GM18909 (cell line): ENCODE measurements around the gene HDAC11.
"Not testable (repeated sequence)": the region's sequence is repeated elsewhere in the genome, so short reads cannot be mapped to it uniquely, and the experiment has no call there.

Experiments
- ATAC-seq: cut with Tn5 transposase; IDR thresholded peaks from one replicate; pipeline ENCODE4 v1.9.1; 2021; ENCODE audit warnings: mild to moderate bottlenecking; ENCODE audit not compliant: unreplicated experiment, poor library complexity

The HDAC11 gene

GRCh38 chr3:13521309-13521708 lies 41.2 kb downstream of the HDAC11 start:
- ATAC-seq = no peak

- ATAC-seq = not testable (repeated sequence)
Measured at GRCh38 chr3:13521749-13522148, 41.6 kb downstream of the HDAC11 start.

GRCh38 chr3:13522236-13522635 lies 42.1 kb downstream of the HDAC11 start:
- no peak for ATAC-seq

GRCh38 chr3:13524979-13525669 lies 45.0 kb downstream of the HDAC11 start:
- no peak for ATAC-seq

GRCh38 chr3:13525827-13526625 lies 45.9 kb downstream of the HDAC11 start:
- no peak for ATAC-seq

GRCh38 chr3:13526626-13526949 lies 46.5 kb downstream of the HDAC11 start:
- no peak for ATAC-seq

- no peak for ATAC-seq
Measured at GRCh38 chr3:13528217-13528867, 48.2 kb downstream of the HDAC11 start.

GRCh38 chr3:13529196-13530112 lies 49.3 kb downstream of the HDAC11 start:
- ATAC-seq = no peak

- no peak for ATAC-seq
Measured at GRCh38 chr3:13530241-13531009, 50.3 kb downstream of the HDAC11 start.

GRCh38 chr3:13532085-13532484 lies 52.0 kb downstream of the HDAC11 start:
- no peak for ATAC-seq

GRCh38 chr3:13532631-13533030 lies 52.5 kb downstream of the HDAC11 start:
- no peak for ATAC-seq

- no peak for ATAC-seq
Measured at GRCh38 chr3:13533885-13534301, 53.8 kb downstream of the HDAC11 start.

GRCh38 chr3:13535526-13535875 lies 55.4 kb downstream of the HDAC11 start:
- ATAC-seq = no peak

- no peak for ATAC-seq
Measured at GRCh38 chr3:13535905-13536304, 55.8 kb downstream of the HDAC11 start.

GRCh38 chr3:13536432-13536831 lies 56.3 kb downstream of the HDAC11 start:
- ATAC-seq = no peak

GRCh38 chr3:13536832-13537231 lies 56.7 kb downstream of the HDAC11 start:
- ATAC-seq = no peak

GRCh38 chr3:13537244-13537908 lies 57.3 kb downstream of the HDAC11 start:
- no peak for ATAC-seq

- no peak for ATAC-seq
Measured at GRCh38 chr3:13537909-13538296, 57.8 kb downstream of the HDAC11 start.
